Endothelial cell of umbilical vein (primary cell): ENCODE data around the gene MATN1. TPM values are rescaled to one million over a fixed set of nuclear protein-coding genes. Genes with fewer than 3 reads are reported as not detected.

Experiments used
- BruUV-seq: library from RNA; stranded (reverse); fragments of 400-500 nt; replicated peaks from 2 replicates; lab custom pipeline; 2021; lab: Mats Ljungman, UMichigan
- CTCF ChIA-PET: fragments of 300-600, 350-600 bp; sonication (Branson Sonifier 250); formaldehyde crosslinking; loops from one replicate; lab custom pipeline; 2021; ENCODE audit warnings: antibody characterized with exemption, inconsistent platforms; lab: Charles Lee
- POLR2A ChIA-PET: fragments of 300-600, 350-600 bp; sonication (Branson Sonifier 250); formaldehyde crosslinking; loops from one replicate; lab custom pipeline; 2021; ENCODE audit warnings: antibody characterized with exemption, inconsistent platforms; lab: Charles Lee
- DNase-seq: peaks from one replicate; pipeline ENCODE4 v3.0.0-alpha.2; 2011; ENCODE audit warnings: low read depth, low spot score
- FAIRE-seq: peaks from 2 replicates; lab custom pipeline; 2011; peaks lifted over from hg19 to GRCh38; lab: Jason Lieb, UNC
- H2AFZ ChIP-seq: 2 replicates; pipeline ENCODE4 v1.6.0; 2012; ENCODE audit warnings: low read depth, low read length, control low read depth, inconsistent platforms
- H3K27ac ChIP-seq: 2 replicates; pipeline ENCODE4 v1.5.1; 2011; ENCODE audit warnings: low read depth, mild to moderate bottlenecking, control low read depth, low read length, moderate library complexity; ENCODE audit not compliant: insufficient read depth
- H3K27me3 ChIP-seq, 2 experiments: 2 replicates each; pipeline versions ENCODE4 v1.6.0 to v1.6.1; 2011; ENCODE audit warnings: low read length in 2 of 2, mixed read lengths in 1 of 2; ENCODE audit not compliant: control insufficient read depth in 2 of 2, insufficient read depth in 2 of 2
- H3K36me3 ChIP-seq, 2 experiments: 2 replicates in 1 of 2; 3 replicates in 1 of 2; pipeline ENCODE4 v1.5.1; 2011; ENCODE audit warnings: low read length in 2 of 2, mild to moderate bottlenecking in 1 of 2, moderate library complexity in 1 of 2; ENCODE audit not compliant: control insufficient read depth in 2 of 2, insufficient read depth in 2 of 2; ENCODE audit errors: extremely low read depth in 1 of 2
- H3K4me1 ChIP-seq: 3 replicates; pipeline ENCODE4 v1.5.1; 2011; ENCODE audit warnings: mild to moderate bottlenecking, low read length; ENCODE audit not compliant: control insufficient read depth, insufficient read depth; ENCODE audit errors: extremely low read depth
- H3K4me2 ChIP-seq: 2 replicates; pipeline ENCODE4 v1.6.1; 2011; ENCODE audit warnings: low read length, control low read depth, mixed read lengths; ENCODE audit not compliant: insufficient read depth
- H3K4me3 ChIP-seq, 3 experiments: fragments of 200-600 bp in 1 of 3; sonication (generic), shearing (Covaris generic) in 1 of 3; replicated peaks in 1 of 3; 2 replicates each; pipeline ENCODE4 v1.5.1; 2011 to 2016; ENCODE audit warnings: control low read depth in 3 of 3, low read length in 3 of 3, mild to moderate bottlenecking in 2 of 3, inconsistent platforms in 1 of 3, low read depth in 1 of 3, moderate library complexity in 1 of 3; ENCODE audit not compliant: insufficient read depth in 1 of 3
- H3K79me2 ChIP-seq: 2 replicates; pipeline ENCODE4 v1.6.0; 2012; ENCODE audit warnings: low read length, inconsistent platforms; ENCODE audit not compliant: control insufficient read depth, insufficient read depth
- H3K9ac ChIP-seq: replicated peaks from 2 replicates; pipeline ENCODE3; 2011; ENCODE audit warnings: low read length, control low read depth; ENCODE audit not compliant: insufficient read depth; ENCODE audit errors: extremely low read depth
- H3K9me1 ChIP-seq: replicated peaks from 3 replicates; pipeline ENCODE4 v1.6.0; 2011; ENCODE audit warnings: mild to moderate bottlenecking, low read length; ENCODE audit not compliant: control insufficient read depth, insufficient read depth; ENCODE audit errors: extremely low read depth
- H3K9me3 ChIP-seq: replicated peaks from 2 replicates; pipeline ENCODE4 v1.5.1; 2012; ENCODE audit warnings: low read length, inconsistent platforms; ENCODE audit not compliant: control insufficient read depth, insufficient read depth
- H4K20me1 ChIP-seq: replicated peaks from 2 replicates; pipeline ENCODE3; 2011; ENCODE audit warnings: mild to moderate bottlenecking, low read length; ENCODE audit not compliant: control insufficient read depth, insufficient read depth; ENCODE audit errors: extremely low read depth
- CTCF ChIP-seq, 2 donors: IDR thresholded peaks; 1 replicate in 1 of 2; 2 replicates in 1 of 2; pipeline ENCODE4 v1.5.1; 2011; ENCODE audit warnings: low read length in 2 of 2, mild to moderate bottlenecking in 2 of 2, moderate library complexity in 2 of 2, control low read depth in 1 of 2, inconsistent platforms in 1 of 2, low read depth in 1 of 2; ENCODE audit not compliant: insufficient read depth in 1 of 2; ENCODE audit errors: extremely low read depth in 1 of 2
- EZH2 ChIP-seq: IDR thresholded peaks from 2 replicates; pipeline ENCODE4 v1.6.1; 2012; ENCODE audit warnings: borderline replicate concordance, low read depth, mild to moderate bottlenecking, moderate library complexity, low read length, inconsistent platforms; ENCODE audit not compliant: severe bottlenecking
- FOS ChIP-seq: IDR thresholded peaks from 2 replicates; pipeline ENCODE4 v1.6.1; 2011; ENCODE audit warnings: mild to moderate bottlenecking, low read length, moderate library complexity, borderline replicate concordance; ENCODE audit not compliant: insufficient read depth
- GATA2 ChIP-seq: IDR thresholded peaks from 2 replicates; pipeline ENCODE4 v1.7.0; 2011; ENCODE audit warnings: low read depth, mild to moderate bottlenecking, moderate library complexity, mixed read lengths, low read length; ENCODE audit not compliant: insufficient read length, insufficient read depth
- JUN ChIP-seq: IDR thresholded peaks from 2 replicates; pipeline ENCODE4 v1.6.1; 2011; ENCODE audit warnings: borderline replicate concordance, low read depth; ENCODE audit not compliant: insufficient read length, insufficient read depth
- MAX ChIP-seq: IDR thresholded peaks from 2 replicates; pipeline ENCODE4 v1.6.1; 2011; ENCODE audit not compliant: insufficient read depth, insufficient read length
- MYC ChIP-seq: IDR thresholded peaks from one replicate; pipeline ENCODE4 v1.6.1; 2011; ENCODE audit warnings: mild to moderate bottlenecking, low read depth, low read length
- POLR2A ChIP-seq: IDR thresholded peaks from 2 replicates; pipeline ENCODE4 v1.6.1; 2012; ENCODE audit warnings: low read depth, mild to moderate bottlenecking, control low read depth, low read length
- POLR2AphosphoS5 ChIP-seq: IDR thresholded peaks from 2 replicates; pipeline ENCODE4 v1.6.1; 2012; ENCODE audit warnings: low read depth, mild to moderate bottlenecking, control low read depth, low read length, moderate library complexity; ENCODE audit not compliant: insufficient read depth
- dilution Hi-C: fragments of 300-500 bp; cut with MboI; formaldehyde crosslinking; loops from one replicate; pipeline ENCODE4 v1.15.0; 2019; ENCODE audit warnings: low sequenced_read_pairs; ENCODE audit not compliant: extremely low pct_ligation_motif_present
- intact Hi-C: fragments of 100-400 bp; cut with micrococcal nuclease; formaldehyde crosslinking; loops from one replicate; pipeline ENCODE4 v1.10.0; 2022
- polyA plus RNA-seq, 4 experiments: library from polyadenylated mRNA; depleted of rRNA in 3 of 4; stranded (reverse) in 3 of 4; unstranded in 1 of 4; fragments of >200 nt; gene quantifications; 2 replicates each; pipeline versions ENCODE4 v1.2.1 to v1.2.3, GENCODE V29; 2011 to 2012; ENCODE audit warnings: missing spikeins in 1 of 4
- total RNA-seq: library from RNA; stranded (reverse); gene quantifications from 2 replicates; pipeline ENCODE4 v1.2.3, GENCODE V29; 2021

The MATN1 gene
- total and polyA plus RNA-seq, 2 donors (not counting 3 experiments of a cell fraction or from before 2014, with no cell fraction given): 0.29 to 0.36 TPM

- no peaks in the 10 kb centered on the region for H3K4me1 ChIP-seq
- H3K4me3 ChIP-seq: no peak overlapping the region
- no peak overlapping the region for H3K4me2 ChIP-seq
- ChIA-PET CTCF (no interaction called here), POLR2A (no interaction called here)
- no peaks in the 10 kb centered on the region for H4K20me1 ChIP-seq
- no peaks in the 10 kb centered on the region for H3K9me3 ChIP-seq
- intact Hi-C loops (no loop called here), dilution Hi-C loops (no loop called here)
- TF ChIP-seq CTCF (IDR thresholded peaks at IDR 0.05; ENCODE audit: extremely low read depth in 1 of 2, insufficient read depth in 1 of 2, low read depth in 1 of 2, low read length in 2 of 2) (no peak), POLR2AphosphoS5 (no peak), POLR2A (no peak), GATA2 (no peak), EZH2 (no peak), MYC (no peak), FOS (no peak), MAX (no peak), JUN (no peak)
- no TSS peak for BruUV-seq
- H3K36me3 ChIP-seq: no peaks in the 10 kb centered on the region
- DNase-seq (no peak), FAIRE-seq (no peak)
- H3K9me1 ChIP-seq: no peaks in the 10 kb centered on the region
- no peak overlapping the region for H2AFZ ChIP-seq
- no peaks in the 10 kb centered on the region for H3K79me2 ChIP-seq
- H3K9ac ChIP-seq: no peak overlapping the region
- no peak overlapping the region for H3K27ac ChIP-seq
- H3K27me3 ChIP-seq: peaks cover 3 to 11% of the 10 kb centered on the region in 2 experiments
Measured at GRCh38 chr1:30679201-30679975, 44.0 kb downstream of the MATN1 start.
